ENCODE data around the gene MVD.
"Not testable (repeated sequence)": the region's sequence is repeated elsewhere in the genome, so short reads cannot be mapped to it uniquely, and the experiment has no call there.

The MVD gene

GRCh38 chr16:88686062-88686438, 23.2 kb upstream of the MVD start:
- DNase-seq: peak in 21 of 42 donors; percentile 29 to 66 (median 48)
- intact Hi-C loops (cut with DNase I): no loop called here

GRCh38 chr16:88685156-88686061, 22.5 kb upstream of the MVD start:
- peak in 19 of 42 donors; percentile 24 to 62 (median 46) for DNase-seq

DNA sequence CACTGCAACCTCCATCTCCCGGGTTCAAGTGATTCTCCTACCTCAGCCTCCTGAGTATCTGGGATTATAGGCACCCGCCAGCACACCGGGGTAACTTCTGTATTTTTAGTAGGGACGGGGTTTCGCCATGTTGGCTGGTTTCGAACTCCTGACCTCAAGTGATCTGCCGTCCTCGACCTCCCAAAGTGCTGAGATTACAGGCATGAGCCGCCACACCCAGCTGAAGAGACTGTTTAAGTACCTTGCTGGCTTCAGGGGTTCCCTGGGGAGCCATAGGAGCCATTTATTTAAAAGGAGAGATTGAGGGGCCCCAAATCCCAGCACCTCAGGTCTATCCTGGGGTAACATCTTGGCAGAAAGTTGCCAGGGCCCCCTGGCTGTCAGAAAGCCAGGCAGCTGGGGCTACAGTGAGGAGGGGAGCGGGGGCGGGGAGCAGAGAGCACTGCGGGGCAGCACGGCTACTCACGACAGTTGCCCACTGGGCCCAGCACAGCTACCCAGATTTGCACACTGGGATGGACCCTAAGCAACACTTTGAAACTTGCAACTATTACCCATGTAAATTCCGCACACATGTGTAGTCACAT, 21.8 kb upstream of the MVD start:
- intact Hi-C loops (cut with DNase I): no loop called here
- no peak for DNase-seq

More at GRCh38 chr16:88685156-88686061, 22.5 kb upstream of the MVD start:
- intact Hi-C loops (cut with DNase I): no loop called here

DNA sequence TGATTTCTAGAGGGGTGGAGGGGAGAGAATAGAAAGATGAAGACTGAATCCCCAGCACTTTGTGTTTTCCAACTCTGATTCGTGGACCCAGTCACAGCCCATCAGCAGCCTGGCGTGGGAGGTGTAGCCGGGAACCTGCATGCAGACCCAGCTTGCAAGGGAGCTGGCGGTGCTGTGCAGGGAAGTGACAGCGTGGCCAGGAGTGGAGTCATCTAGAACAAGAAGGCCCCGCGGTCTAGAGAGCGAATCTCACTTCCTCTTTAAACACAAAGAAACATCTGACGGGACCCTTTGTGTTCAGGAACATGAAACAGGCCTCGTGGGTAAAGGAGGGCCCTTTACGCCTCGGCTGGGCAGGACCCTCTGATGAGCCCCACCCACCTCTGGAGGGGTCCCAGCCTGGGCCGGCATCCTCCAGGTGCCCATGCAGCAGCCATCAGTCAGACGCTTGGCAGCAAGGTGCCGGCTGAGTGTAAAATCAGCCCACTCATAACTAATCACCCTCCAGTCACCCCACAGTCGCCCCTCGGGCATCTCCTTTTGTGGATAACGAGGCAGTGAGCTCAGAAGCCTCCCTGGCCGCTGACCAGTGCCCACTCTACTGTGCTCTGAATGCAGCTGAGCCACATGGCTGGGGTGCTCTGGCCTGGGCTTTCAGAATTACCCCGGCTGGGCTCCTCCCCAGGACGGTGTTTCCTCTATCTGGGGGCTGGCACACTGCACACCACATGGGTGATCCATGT, 19.0 kb upstream of the MVD start:
- DNase-seq: peak; percentile 32 to 86 (median 70)
- intact Hi-C loops (cut with DNase I): no loop called here

GRCh38 chr16:88681084-88681680, 18.3 kb upstream of the MVD start:
- DNase-seq: peak in 1 of 42 donors; percentile 19
- intact Hi-C loops (cut with DNase I): no loop called here

DNA sequence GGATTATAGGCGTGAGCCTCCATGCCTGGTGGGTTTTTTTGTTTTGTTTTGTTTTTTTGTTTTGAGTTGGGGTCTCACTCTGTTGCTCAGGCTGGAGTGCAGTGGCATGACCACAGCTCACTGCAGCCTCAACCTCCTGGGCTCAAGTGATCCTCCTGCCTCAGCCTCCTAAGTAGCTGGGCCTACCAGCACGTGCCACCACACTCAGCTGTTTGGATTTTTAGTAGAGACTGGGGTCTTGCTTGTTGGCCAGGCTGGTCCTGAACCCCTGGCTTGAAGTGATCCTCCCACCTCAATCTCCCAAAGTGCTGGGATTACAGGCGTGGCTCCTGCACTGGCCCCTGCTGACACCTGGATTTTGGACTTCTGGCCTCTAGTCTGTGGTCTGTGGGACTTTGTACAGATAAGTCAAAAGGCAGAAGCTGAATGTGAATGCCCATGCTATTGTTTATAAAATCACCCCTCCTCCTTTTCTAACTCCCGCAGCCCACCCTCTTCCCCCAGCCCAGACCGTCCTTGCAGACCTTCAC, 17.7 kb upstream of the MVD start:
- intact Hi-C loops (cut with DNase I): no loop called here
- no peak for DNase-seq

GRCh38 chr16:88678224-88678979, 15.5 kb upstream of the MVD start:
- intact Hi-C loops (cut with DNase I): no loop called here
- no peak for DNase-seq

DNA sequence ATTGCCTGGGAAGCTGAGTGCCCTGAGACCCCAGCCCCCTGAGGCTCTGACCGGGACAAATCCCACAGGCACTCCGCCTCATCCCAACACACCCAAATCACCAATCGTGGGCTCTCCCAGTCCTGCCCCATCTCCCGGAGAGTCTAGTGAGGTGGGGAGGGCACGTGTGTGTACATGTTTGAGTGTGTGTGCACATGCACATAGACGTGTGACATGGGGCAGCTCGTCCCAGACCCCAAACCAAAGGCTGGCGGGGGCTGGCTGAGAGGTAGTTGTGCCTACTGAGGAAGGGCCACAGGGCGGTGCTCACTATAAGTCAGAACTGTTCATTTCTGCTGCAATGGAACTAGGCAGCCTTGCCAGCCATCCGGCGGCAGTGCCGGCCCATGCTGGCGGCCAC, 14.8 kb upstream of the MVD start:
- intact Hi-C loops (cut with DNase I): no loop called here
- no peak for DNase-seq

DNA sequence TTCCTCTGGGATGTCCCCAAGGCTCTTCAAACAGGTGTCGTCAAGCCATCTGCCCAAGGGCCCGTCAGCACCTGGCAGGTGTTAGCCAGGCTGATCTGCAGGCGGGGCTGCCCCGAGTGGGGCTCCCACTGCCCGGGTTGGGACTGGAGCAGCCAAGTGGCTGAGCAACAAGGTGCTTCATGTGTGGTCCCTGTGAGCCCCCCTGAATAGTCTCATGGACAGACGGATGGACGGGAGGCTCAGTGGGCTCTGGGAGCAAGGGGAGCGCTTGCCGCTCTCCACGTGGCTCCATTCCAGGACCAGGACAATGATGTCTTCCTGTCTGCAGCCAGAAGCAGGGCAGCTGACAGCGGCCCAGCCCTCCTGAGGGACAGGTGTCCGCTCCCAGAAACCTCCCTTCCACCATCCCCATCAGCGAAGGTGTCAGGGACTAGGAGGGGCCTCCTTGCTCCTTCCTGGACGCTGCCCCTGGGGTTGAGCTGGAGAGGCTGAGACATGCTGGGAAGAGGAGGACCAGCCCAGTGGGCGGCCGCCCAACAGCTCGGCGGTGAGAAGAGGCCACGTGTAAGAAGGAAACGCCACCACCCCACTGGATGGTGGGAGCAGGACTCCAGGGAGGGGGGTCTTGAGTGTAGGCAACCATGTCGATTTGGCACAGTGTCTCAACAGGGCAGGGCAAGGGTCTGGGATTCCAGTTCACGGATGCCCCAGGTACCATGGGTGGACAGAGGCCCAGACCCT, 13.8 kb upstream of the MVD start:
- DNase-seq: no peak
- intact Hi-C loops (cut with DNase I): no loop called here

DNA sequence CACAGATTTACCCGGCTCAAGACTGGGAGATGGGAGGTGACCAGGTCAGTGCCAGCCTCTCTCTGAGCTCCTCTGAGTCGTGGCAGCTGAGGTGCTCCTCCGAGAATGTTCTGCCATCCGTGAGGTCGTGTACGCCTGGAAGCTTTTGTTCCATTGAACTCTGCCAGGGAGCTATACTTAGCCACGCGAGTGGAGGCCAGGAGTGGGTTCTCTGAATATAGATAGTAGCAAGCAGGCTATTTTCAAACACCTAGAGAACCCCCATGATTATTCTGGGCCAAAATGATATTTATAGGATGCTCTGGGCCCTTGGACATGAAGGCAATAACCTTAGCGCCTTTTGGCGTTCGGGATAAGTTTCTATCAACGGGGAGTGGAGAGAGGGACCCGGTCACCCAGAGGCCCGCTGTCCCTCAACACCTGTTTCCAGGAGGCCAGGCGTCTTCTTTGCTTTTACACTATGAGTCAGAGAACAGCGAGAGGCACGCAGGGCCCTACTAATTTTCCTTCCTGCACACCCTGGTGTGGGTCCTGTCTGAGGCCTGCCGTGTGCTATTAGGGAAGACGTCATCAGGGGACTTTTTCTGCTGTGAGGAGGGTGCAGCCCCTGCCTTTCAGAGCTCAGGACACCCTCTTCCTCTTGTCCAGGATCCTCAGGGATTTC, 11.0 kb upstream of the MVD start:
- intact Hi-C loops (cut with DNase I): no loop called here
- DNase-seq: no peak

GRCh38 chr16:88672776-88673175, 9.9 kb upstream of the MVD start:
- intact Hi-C loops (cut with DNase I): no loop called here
- peak in 28 of 42 donors; percentile 28 to 77 (median 52) for DNase-seq

- no peak for DNase-seq
- intact Hi-C loops (cut with DNase I): no loop called here
Measured at GRCh38 chr16:88671806-88672205, 8.9 kb upstream of the MVD start.

DNA sequence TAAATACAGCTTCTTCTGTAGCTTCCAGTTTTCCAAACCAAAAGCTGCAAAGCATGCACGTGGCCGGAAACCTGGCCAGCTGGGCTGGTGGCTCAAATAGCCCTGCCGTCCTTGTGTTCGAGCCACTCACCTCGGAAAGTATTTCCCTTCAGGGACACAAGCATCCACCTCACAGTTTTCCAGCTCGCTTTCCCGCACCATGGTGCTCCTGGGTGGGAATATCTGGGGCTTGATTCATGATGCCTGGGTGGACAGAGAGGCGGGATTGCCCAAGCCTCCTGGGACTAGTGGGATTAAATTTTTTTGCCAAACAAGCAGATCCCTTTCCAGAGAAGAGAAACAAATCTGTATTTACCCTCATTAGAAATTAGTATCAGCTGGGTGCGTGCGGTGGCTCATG, 7.1 kb upstream of the MVD start:
- DNase-seq: no peak
- intact Hi-C loops (cut with DNase I): loop anchor here (10.0 kb wide), 1 partner anchor 95 kb away; the partner anchor contains the start of gene ZC3H18

DNA sequence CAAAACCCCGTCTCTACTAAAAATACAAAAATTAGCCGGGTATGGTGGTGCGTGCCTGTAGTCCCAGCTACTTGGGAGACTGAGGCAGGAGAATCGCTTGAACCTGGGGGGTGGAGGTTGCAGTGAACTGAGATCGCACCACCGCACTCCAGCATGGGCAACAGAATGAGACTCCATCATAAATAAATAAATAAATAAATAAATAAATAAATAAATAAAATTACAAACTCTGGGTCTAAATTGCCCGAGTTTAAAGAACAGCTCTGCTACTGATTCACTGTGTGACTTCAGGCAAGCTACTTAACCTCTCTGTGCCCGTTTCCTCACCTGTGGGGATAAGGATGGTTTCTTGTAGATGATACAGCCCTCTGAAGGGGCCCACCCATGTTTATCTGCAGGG, 6.6 kb upstream of the MVD start:
- DNase-seq: not testable (repeated sequence)
- intact Hi-C loops (cut with DNase I): loop anchor here (10.0 kb wide), 1 partner anchor 95 kb away; the partner anchor contains the start of gene ZC3H18

DNA sequence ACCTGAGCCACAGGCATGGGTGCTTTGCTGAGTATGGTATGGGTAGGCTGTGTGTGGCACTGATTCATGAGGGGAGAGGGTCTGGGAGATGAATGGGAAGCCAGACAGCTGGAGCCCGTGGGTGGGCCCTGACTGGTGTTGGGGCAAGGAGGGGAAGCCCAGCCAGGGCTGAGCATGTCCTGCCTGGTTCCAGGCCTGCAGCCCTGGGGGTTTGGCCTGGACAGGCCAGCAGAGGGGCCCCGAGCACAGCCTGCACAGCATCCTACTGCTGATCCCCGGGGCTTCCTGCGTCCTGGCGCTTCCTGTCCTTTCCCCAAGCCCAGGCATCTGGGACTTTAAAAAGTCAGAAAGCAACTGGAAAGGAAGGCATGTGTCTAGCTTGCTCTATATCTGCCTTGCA, 4.6 kb upstream of the MVD start:
- DNase-seq: no peak

GRCh38 chr16:88665570-88665969, 2.7 kb upstream of the MVD start:
- intact Hi-C loops (cut with DNase I): loop anchor here (10.0 kb wide), 1 partner anchor 91 kb away; the partner anchor contains the start of gene ZC3H18
- DNase-seq: no peak

More for the DNA sequence above, 4.6 kb upstream of the MVD start:
- intact Hi-C loops (cut with DNase I): loop anchor here (10.0 kb wide), 1 partner anchor 93 kb away; the partner anchor contains the start of gene ZC3H18

DNA sequence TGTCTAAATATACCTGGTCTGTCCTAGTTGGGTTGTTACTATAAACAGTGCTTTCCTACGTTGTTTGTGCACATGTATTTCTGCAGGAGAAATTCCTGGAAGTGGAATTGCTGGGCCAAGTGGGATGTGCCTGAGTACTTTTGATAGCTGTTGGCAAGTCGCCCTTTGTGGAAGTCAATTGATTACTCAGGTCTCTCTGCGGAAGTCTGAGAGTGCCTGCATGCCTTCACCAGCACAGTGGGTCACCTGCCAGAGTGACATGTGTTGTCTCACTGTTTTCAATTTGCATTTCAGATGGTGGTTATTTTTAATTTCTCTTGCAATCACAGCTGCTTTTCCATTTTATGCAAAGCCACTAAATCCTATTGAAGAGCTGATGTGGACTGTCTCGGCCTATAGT, 2.3 kb upstream of the MVD start:
- intact Hi-C loops (cut with DNase I): loop anchor here (10.0 kb wide), 1 partner anchor 90 kb away; the partner anchor contains the start of gene ZC3H18

More for the DNA sequence above, 2.3 kb upstream of the MVD start:
- DNase-seq: no peak
